Activated T-cell treated with anti-CD3 and anti-CD28 coated beads, Interleukin-2, amount 50 U/mL, for 4 hours (primary cell): Measurements from ENCODE around the gene DNAJB13. TPM values are rescaled to one million over a fixed set of nuclear protein-coding genes. Genes with fewer than 3 reads are reported as not detected.

Experiments used
- ATAC-seq, 2 donors: fragments of 200-7000 bp; cut with Tn5 transposase; one replicate each; pipeline ENCODE4 v1.10.0; 2021
- DNase-seq: peaks from one replicate; pipeline ENCODE4 v3.0.0-alpha.2; 2020
- H3K27me3 Mint-ChIP-seq: one replicate; pipeline ENCODE4 v1.8.0; 2021; ENCODE audit warnings: low read depth, mixed read lengths
- H3K36me3 Mint-ChIP-seq: one replicate; pipeline ENCODE4 v1.8.0; 2022; ENCODE audit warnings: mixed read lengths; ENCODE audit not compliant: insufficient read depth
- H3K4me1 Mint-ChIP-seq: one replicate; pipeline ENCODE4 v1.8.0; 2021; ENCODE audit warnings: low read depth, mixed read lengths
- H3K4me3 Mint-ChIP-seq: one replicate; pipeline ENCODE4 v1.8.0; 2021; ENCODE audit warnings: mild to moderate bottlenecking, moderate library complexity, mixed read lengths
- H3K9me3 Mint-ChIP-seq: one replicate; pipeline ENCODE4 v1.8.0; 2021; ENCODE audit warnings: mixed read lengths
- total RNA-seq, 3 donors: library from RNA; stranded (reverse); gene quantifications; one replicate each; pipeline ENCODE4 v1.2.1, GENCODE V29; 2021

The DNAJB13 gene
- total RNA-seq, 3 donors from 2014 or later = 0.27 to 0.61 TPM; not detected in 1

- Mint-ChIP-seq H3K4me1 (peaks cover 17% of the 10 kb centered on the region), H3K9me3 (no peaks in the 10 kb centered on the region), H3K4me3 (no peak overlapping the region), H3K36me3 (no peaks in the 10 kb centered on the region), H3K27me3 (peaks cover 4% of the 10 kb centered on the region)
- DNase-seq = no peak
- ATAC-seq = no peak
Measured at GRCh38 chr11:73962101-73962705, 11.4 kb downstream of the DNAJB13 start.

GRCh38 chr11:73963861-73964260 lies 13.0 kb downstream of the DNAJB13 start:
- no peaks in the 10 kb centered on the region for H3K27me3 Mint-ChIP-seq
- H3K36me3 Mint-ChIP-seq = no peaks in the 10 kb centered on the region
- peaks cover 29% of the 10 kb centered on the region for H3K4me1 Mint-ChIP-seq
- DNase-seq (no peak), ATAC-seq (peak in 1 of 2 donors; percentile 6)
- no peaks in the 10 kb centered on the region for H3K9me3 Mint-ChIP-seq
- H3K4me3 Mint-ChIP-seq = no peak overlapping the region

GRCh38 chr11:73965076-73965763 lies 14.4 kb downstream of the DNAJB13 start:
- Mint-ChIP-seq H3K4me1 (peaks cover 43% of the 10 kb centered on the region), H3K36me3 (no peaks in the 10 kb centered on the region), H3K4me3 (no peak overlapping the region), H3K27me3 (no peaks in the 10 kb centered on the region), H3K9me3 (no peaks in the 10 kb centered on the region)
- no peak for ATAC-seq
- no peak for DNase-seq

GRCh38 chr11:73965764-73966121 lies 14.9 kb downstream of the DNAJB13 start:
- Mint-ChIP-seq H3K27me3 (no peaks in the 10 kb centered on the region), H3K4me1 (peaks cover 48% of the 10 kb centered on the region), H3K4me3 (no peak overlapping the region), H3K36me3 (no peaks in the 10 kb centered on the region), H3K9me3 (no peaks in the 10 kb centered on the region)
- ATAC-seq (no peak), DNase-seq (no peak)

- H3K4me1 Mint-ChIP-seq = peaks cover 74% of the 10 kb centered on the region
- no peak overlapping the region for H3K4me3 Mint-ChIP-seq
- no peaks in the 10 kb centered on the region for H3K36me3 Mint-ChIP-seq
- DNase-seq (no peak), ATAC-seq (no peak)
- H3K9me3 Mint-ChIP-seq = no peaks in the 10 kb centered on the region
- no peaks in the 10 kb centered on the region for H3K27me3 Mint-ChIP-seq
Measured at GRCh38 chr11:73968356-73968966, 17.6 kb downstream of the DNAJB13 start.

GRCh38 chr11:73969091-73969490 lies 18.3 kb downstream of the DNAJB13 start:
- H3K4me1 Mint-ChIP-seq = peaks cover 78% of the 10 kb centered on the region
- no peaks in the 10 kb centered on the region for H3K36me3 Mint-ChIP-seq
- ATAC-seq = no peak
- no peak overlapping the region for H3K4me3 Mint-ChIP-seq
- no peak for DNase-seq
- H3K9me3 Mint-ChIP-seq = no peaks in the 10 kb centered on the region
- no peaks in the 10 kb centered on the region for H3K27me3 Mint-ChIP-seq

GRCh38 chr11:73969991-73970800 lies 19.4 kb downstream of the DNAJB13 start:
- Mint-ChIP-seq H3K4me1 (peaks cover 82% of the 10 kb centered on the region), H3K4me3 (no peak overlapping the region), H3K27me3 (no peaks in the 10 kb centered on the region), H3K36me3 (peaks cover 10% of the 10 kb centered on the region), H3K9me3 (no peaks in the 10 kb centered on the region)
- DNase-seq (no peak), ATAC-seq (peak; percentile 15 to 27)

GRCh38 chr11:73971175-73971719 lies 20.4 kb downstream of the DNAJB13 start:
- Mint-ChIP-seq H3K27me3 (no peaks in the 10 kb centered on the region), H3K36me3 (peaks cover 18% of the 10 kb centered on the region), H3K9me3 (no peaks in the 10 kb centered on the region), H3K4me1 (peaks cover 86% of the 10 kb centered on the region), H3K4me3 (no peak overlapping the region)
- ATAC-seq (no peak), DNase-seq (no peak)

GRCh38 chr11:73972187-73972586 lies 21.4 kb downstream of the DNAJB13 start:
- H3K9me3 Mint-ChIP-seq = no peaks in the 10 kb centered on the region
- peaks cover 96% of the 10 kb centered on the region for H3K4me1 Mint-ChIP-seq
- no peak for DNase-seq
- no peaks in the 10 kb centered on the region for H3K27me3 Mint-ChIP-seq
- H3K4me3 Mint-ChIP-seq = no peak overlapping the region
- ATAC-seq = no peak
- peaks cover 25% of the 10 kb centered on the region for H3K36me3 Mint-ChIP-seq

GRCh38 chr11:73972620-73973449 lies 22.0 kb downstream of the DNAJB13 start:
- no peak for DNase-seq
- H3K27me3 Mint-ChIP-seq = no peaks in the 10 kb centered on the region
- peaks cover 97% of the 10 kb centered on the region for H3K4me1 Mint-ChIP-seq
- peaks cover 31% of the 10 kb centered on the region for H3K36me3 Mint-ChIP-seq
- no peak for ATAC-seq
- no peaks in the 10 kb centered on the region for H3K9me3 Mint-ChIP-seq
- H3K4me3 Mint-ChIP-seq = no peak overlapping the region

- Mint-ChIP-seq H3K4me3 (peak overlapping the region; percentile 33), H3K27me3 (no peaks in the 10 kb centered on the region), H3K36me3 (peaks cover 45% of the 10 kb centered on the region), H3K4me1 (peaks cover 96% of the 10 kb centered on the region), H3K9me3 (no peaks in the 10 kb centered on the region)
- ATAC-seq (no peak), DNase-seq (no peak)
Measured at GRCh38 chr11:73974604-73975478, 24.0 kb downstream of the DNAJB13 start.

GRCh38 chr11:73975479-73975757 lies 24.6 kb downstream of the DNAJB13 start:
- Mint-ChIP-seq H3K9me3 (no peaks in the 10 kb centered on the region), H3K36me3 (peaks cover 48% of the 10 kb centered on the region), H3K4me3 (no peak overlapping the region), H3K4me1 (peaks cover 96% of the 10 kb centered on the region), H3K27me3 (no peaks in the 10 kb centered on the region)
- no peak for DNase-seq
- no peak for ATAC-seq
